Thoracic aorta (tissue), 2 donors: ENCODE results near the gene RBMS3. TPM values are rescaled to one million over a fixed set of nuclear protein-coding genes. Genes with fewer than 3 reads are reported as not detected.

Experiments
- ATAC-seq: fragments of 150-250 bp; one replicate; pipeline ENCODE4 v1.8.0; 2017; ENCODE audit warnings: low read depth; ENCODE audit not compliant: insufficient number of reproducible peaks, low FRiP score
- DNase-seq: peaks from one replicate; pipeline ENCODE4 v3.0.0-alpha.2; 2020; ENCODE audit warnings: low spot score
- H3K27ac ChIP-seq, 2 donors: fragments of 200-600 bp; sonication (generic); 1 replicate in 1 of 2; 2 replicates in 1 of 2; pipeline ENCODE4 v1.5.1; 2016; ENCODE audit warnings: mild to moderate bottlenecking in 2 of 2, moderate library complexity in 2 of 2
- H3K27me3 ChIP-seq: fragments of 200-600 bp; sonication (generic); replicated peaks from 2 replicates; pipeline ENCODE4 v1.6.0; 2016; ENCODE audit warnings: mild to moderate bottlenecking; ENCODE audit not compliant: insufficient read depth
- H3K36me3 ChIP-seq: fragments of 200-600 bp; sonication (generic); one replicate; pipeline ENCODE4 v1.5.1; 2016
- H3K4me1 ChIP-seq, 2 donors: fragments of 200-600 bp; sonication (generic); 1 replicate in 1 of 2; 2 replicates in 1 of 2; pipeline versions ENCODE4 v1.5.1 to v1.6.0; 2016; ENCODE audit warnings: low read depth in 2 of 2, mild to moderate bottlenecking in 1 of 2; ENCODE audit not compliant: control insufficient read depth in 1 of 2
- H3K4me3 ChIP-seq: fragments of 200-600 bp; sonication (generic); 2 replicates; pipeline ENCODE4 v1.5.1; 2016; ENCODE audit warnings: mild to moderate bottlenecking
- H3K9me3 ChIP-seq: fragments of 200-600 bp; sonication (generic); 2 replicates; pipeline ENCODE4 v1.5.1; 2016
- total RNA-seq, 2 donors: library from RNA; depleted of rRNA; stranded (reverse); fragments of >200 nt; gene quantifications; one replicate each; pipeline versions ENCODE4 v1.1.0 to v1.2.3, GENCODE V29; 2016
- TF ChIP-seq, protein P1 (sequence below): fragments of 200-600 bp; sonication (generic); IDR thresholded peaks from one replicate; pipeline ENCODE4 v1.5.1; 2019; ENCODE audit warnings: antibody characterized with exemption

Gene RBMS3
- total RNA-seq, 2 donors from 2014 or later: 149 to 186 TPM

DNA sequence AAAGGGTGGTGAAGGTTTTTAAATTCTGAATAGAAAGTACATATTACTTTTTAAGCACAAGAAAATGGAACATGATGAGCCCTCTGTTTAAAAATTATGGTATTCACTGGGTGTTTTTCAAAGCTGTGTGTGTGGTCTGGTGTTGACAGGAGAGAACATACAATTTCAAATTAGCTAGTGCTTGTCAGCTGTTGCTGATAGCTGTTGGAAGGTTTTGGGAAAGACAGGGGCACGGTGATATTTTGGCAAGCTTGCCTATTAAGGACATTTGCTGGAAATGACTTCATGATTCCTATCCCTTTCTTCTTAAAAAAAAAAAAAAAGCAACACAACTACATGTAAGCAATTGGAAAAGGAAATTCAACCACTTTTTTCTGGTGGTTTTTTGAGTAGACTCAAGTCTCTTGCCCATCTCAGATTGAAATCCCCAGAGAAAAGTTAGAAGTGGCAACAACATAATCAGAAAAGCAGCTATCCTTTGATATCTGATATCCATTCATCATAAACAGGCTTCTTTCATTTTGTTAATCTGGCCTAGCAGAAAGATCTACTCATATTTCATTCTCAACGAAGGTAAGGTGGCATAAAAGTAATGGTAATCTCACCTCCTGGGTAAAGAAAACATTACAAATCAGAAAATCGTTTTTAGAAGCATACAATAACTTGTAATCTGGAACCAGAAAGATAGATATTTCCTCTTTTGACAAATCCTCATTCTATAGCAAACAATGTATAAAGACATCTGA, 130.0 kb downstream of the RBMS3 start:
- H3K4me1 ChIP-seq: peaks cover 15 to 61% of the 10 kb centered on the region in 2 donors
- no peak for ATAC-seq
- no peak overlapping the region for H3K27ac ChIP-seq

DNA sequence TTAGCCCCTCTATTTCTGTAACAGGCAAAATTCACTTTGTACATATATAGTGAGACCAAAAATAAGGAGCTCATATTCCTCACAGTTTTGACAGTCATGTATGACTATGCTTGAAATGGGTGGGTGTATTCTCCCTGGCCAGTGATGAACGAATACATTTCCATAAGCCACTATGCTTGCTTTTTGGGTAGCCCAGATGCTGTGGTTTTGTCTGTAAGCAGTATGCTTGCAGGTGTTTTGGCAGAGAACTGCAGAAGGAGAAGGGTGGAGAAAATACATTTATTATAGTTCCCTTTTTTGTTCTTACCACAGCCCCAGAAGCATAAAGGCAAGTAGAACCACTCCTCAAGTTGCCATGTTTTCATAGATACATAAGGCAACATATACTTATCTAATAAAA, 131.2 kb downstream of the RBMS3 start:
- Histone ChIP-seq H3K36me3 (no peaks in the 10 kb centered on the region), H3K27ac (no peak overlapping the region), H3K4me1 (peaks cover 11 to 56% of the 10 kb centered on the region in 2 donors), H3K9me3 (no peaks in the 10 kb centered on the region), H3K4me3 (no peak overlapping the region), H3K27me3 (no peaks in the 10 kb centered on the region)
- no peak for DNase-seq
- ATAC-seq: no peak
- TF ChIP-seq, protein P1, sequence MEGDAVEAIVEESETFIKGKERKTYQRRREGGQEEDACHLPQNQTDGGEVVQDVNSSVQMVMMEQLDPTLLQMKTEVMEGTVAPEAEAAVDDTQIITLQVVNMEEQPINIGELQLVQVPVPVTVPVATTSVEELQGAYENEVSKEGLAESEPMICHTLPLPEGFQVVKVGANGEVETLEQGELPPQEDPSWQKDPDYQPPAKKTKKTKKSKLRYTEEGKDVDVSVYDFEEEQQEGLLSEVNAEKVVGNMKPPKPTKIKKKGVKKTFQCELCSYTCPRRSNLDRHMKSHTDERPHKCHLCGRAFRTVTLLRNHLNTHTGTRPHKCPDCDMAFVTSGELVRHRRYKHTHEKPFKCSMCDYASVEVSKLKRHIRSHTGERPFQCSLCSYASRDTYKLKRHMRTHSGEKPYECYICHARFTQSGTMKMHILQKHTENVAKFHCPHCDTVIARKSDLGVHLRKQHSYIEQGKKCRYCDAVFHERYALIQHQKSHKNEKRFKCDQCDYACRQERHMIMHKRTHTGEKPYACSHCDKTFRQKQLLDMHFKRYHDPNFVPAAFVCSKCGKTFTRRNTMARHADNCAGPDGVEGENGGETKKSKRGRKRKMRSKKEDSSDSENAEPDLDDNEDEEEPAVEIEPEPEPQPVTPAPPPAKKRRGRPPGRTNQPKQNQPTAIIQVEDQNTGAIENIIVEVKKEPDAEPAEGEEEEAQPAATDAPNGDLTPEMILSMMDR: no peak

More for the DNA sequence above, 130.0 kb downstream of the RBMS3 start:
- Histone ChIP-seq H3K36me3 (no peaks in the 10 kb centered on the region), H3K27me3 (no peaks in the 10 kb centered on the region), H3K9me3 (no peaks in the 10 kb centered on the region), H3K4me3 (no peak overlapping the region)
- DNase-seq: no peak
- TF ChIP-seq, protein P1: no peak

- Histone ChIP-seq H3K4me1 (peaks cover 11 to 46% of the 10 kb centered on the region in 2 donors), H3K4me3 (peak overlapping the region; percentile 53), H3K27me3 (no peaks in the 10 kb centered on the region), H3K9me3 (no peaks in the 10 kb centered on the region), H3K27ac (peak overlapping the region in 1 of 2 donors; percentile 10), H3K36me3 (no peaks in the 10 kb centered on the region)
- no peak for ATAC-seq
- no peak for DNase-seq
- TF ChIP-seq, protein P1: no peak
Observed at GRCh38 chr3:29414468-29415224, 133.8 kb downstream of the RBMS3 start.

DNA sequence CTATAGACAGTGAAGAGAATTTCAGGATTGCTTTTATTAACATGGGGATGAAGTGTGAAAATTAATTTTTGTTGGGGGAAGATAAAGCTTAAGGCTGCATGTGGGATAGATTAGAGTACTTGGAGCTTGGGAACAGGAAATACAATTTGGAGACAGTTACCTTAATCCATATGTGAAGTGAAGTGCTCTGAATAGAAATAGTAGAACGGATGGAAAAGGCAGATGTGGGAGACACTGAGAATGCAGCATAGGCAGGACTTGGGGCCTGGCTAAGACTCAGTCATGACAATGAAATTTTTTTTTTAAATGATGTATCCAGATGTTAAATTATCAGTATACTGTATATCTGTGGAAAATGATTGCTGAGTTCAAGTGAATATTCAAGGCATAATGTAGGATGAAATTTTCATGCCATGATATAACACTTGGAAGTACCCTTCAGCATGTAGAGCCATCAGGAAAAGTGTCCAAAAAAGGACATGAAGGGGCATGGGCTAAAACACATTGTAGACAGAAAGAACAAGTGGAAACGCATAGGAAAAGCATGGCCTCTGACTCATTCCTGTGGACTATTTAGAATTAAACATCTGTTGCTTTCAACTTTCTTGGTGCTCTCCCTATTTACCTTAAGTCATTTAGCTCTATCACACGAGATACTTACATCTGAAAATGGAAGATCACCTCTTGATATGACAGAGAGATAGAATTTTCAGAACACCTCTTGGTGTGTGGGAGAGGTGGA, 134.8 kb downstream of the RBMS3 start:
- no peak overlapping the region for H3K27ac ChIP-seq
- peak; percentile 26 for ATAC-seq
- TF ChIP-seq, protein P1: no peak
- no peak for DNase-seq
- no peaks in the 10 kb centered on the region for H3K9me3 ChIP-seq
- H3K4me1 ChIP-seq: peaks cover 11 to 37% of the 10 kb centered on the region in 2 donors
- no peak overlapping the region for H3K4me3 ChIP-seq
- H3K27me3 ChIP-seq: no peaks in the 10 kb centered on the region
- H3K36me3 ChIP-seq: no peaks in the 10 kb centered on the region

GRCh38 chr3:29416514-29416913, 135.6 kb downstream of the RBMS3 start:
- Histone ChIP-seq H3K27me3 (no peaks in the 10 kb centered on the region), H3K9me3 (no peaks in the 10 kb centered on the region), H3K4me1 (peaks cover 11 to 29% of the 10 kb centered on the region in 2 donors), H3K36me3 (no peaks in the 10 kb centered on the region), H3K27ac (no peak overlapping the region), H3K4me3 (no peak overlapping the region)
- DNase-seq: no peak
- ATAC-seq: no peak
- TF ChIP-seq, protein P1: no peak
